Upper lobe of left lung (tissue), 4 donors: ENCODE measurements around the gene SCP2.

Experiments
- CTCF ChIP-seq, 6 experiments: fragments of 450-650 bp in 4 of 6; fragments of 200-600 bp in 2 of 6; sonication (generic) in 2 of 6; IDR thresholded peaks; one replicate each; pipeline ENCODE4 v1.5.1; 2016 to 2019; ENCODE audit warnings: antibody characterized with exemption in 6 of 6
- POLR2A ChIP-seq, 4 donors: fragments of 450-650 bp; IDR thresholded peaks; one replicate each; pipeline ENCODE4 v1.5.1; 2016 to 2017; ENCODE audit warnings: antibody characterized with exemption in 4 of 4, mild to moderate bottlenecking in 2 of 4
- POLR2AphosphoS5 ChIP-seq, 2 donors: sonication (generic); formaldehyde crosslinking; IDR thresholded peaks; one replicate each; pipeline ENCODE4 v1.5.1; 2017; ENCODE audit warnings: antibody characterized with exemption in 2 of 2

GRCh38 chr1:52907068-52907811, 19.8 kb upstream of the SCP2 start:
- no peak for TF ChIP-seq POLR2A (IDR thresholded peaks at IDR 0.05)
- TF ChIP-seq CTCF (IDR thresholded peaks at IDR 0.05), result no peak
- no peak for TF ChIP-seq POLR2AphosphoS5 (IDR thresholded peaks at IDR 0.05)
